NCI-H82 (cell line): Measurements from ENCODE around the gene MPHOSPH9.
"Not testable (repeated sequence)": the region's sequence is repeated elsewhere in the genome, so short reads cannot be mapped to it uniquely, and the experiment has no call there.

Experiments
- DNase-seq: peaks from one replicate; lab custom pipeline; 2025; lab: John Stamatoyannopoulos, UW

Gene MPHOSPH9

GRCh38 chr12:123227581-123228258 lies 5.2 kb downstream of the MPHOSPH9 start:
- DNase-seq: no peak

- no peak for DNase-seq
These were observed 7.5 kb downstream of the MPHOSPH9 start for GRCh38 chr12:123225443-123225842.

DNA sequence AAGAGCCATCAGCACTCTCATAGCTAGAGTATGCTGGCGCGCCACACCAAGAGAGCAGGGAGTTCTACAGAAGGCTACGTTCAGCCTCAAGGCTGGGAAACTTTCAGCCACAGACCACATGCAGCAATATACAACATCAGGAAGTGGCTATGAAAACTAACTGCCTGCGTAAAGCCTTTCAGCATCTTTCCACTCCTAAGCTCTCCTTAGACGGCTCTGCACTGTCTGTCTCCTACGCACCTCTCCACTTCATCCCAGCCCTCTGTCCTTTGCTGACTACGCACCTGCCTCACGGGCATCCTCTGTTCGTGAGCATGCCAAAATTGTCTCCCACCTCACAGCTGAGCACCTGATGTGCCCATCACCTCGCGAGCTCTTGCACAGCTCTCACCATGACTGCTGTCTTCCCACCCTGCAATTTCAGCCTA lies 9.7 kb downstream of the MPHOSPH9 start:
- DNase-seq: no peak

DNA sequence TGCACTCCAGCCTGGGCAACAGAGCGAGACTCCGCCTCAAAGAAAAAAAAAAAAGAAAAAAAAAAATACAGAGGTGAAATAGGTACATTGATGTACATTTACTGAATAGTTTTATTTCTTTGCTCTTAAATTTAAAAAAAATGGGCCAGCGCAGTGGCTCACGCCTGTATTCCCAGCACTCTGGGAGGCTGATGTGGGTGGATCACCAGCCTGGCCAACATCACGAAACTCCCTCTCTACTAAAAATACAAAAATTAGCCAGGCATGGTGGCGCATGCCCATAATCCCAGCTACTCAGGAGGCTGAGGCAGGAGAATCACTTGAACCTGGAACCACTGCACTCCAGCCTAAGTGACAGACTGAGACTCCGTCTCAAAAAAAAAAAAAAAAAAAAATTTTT lies 25.1 kb downstream of the MPHOSPH9 start:
- DNase-seq: not testable (repeated sequence)

- DNase-seq: not testable (repeated sequence)
These were observed 26.1 kb downstream of the MPHOSPH9 start for GRCh38 chr12:123206794-123207193.

GRCh38 chr12:123200414-123200813 lies 32.5 kb downstream of the MPHOSPH9 start:
- no peak for DNase-seq

DNA sequence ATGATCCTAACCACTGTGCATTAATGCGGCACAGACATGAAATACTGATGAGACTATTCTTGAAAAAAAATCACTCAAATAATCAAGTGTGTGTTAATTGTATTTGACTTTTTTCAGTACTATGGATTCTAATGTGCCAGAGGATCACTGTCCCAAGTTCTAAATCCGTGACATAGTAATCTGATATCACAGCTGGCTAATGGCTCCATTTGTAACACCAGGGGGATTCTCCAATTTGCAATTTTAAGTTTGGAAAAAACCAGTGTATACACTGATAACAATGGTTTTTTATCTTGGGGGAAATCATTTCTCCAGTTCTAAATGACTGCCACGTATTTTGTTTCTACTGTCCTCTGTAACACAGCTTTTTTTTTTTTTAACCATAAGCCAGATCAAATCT lies 33.0 kb downstream of the MPHOSPH9 start:
- no peak for DNase-seq

GRCh38 chr12:123187637-123188036 lies 45.3 kb downstream of the MPHOSPH9 start:
- no peak for DNase-seq

DNA sequence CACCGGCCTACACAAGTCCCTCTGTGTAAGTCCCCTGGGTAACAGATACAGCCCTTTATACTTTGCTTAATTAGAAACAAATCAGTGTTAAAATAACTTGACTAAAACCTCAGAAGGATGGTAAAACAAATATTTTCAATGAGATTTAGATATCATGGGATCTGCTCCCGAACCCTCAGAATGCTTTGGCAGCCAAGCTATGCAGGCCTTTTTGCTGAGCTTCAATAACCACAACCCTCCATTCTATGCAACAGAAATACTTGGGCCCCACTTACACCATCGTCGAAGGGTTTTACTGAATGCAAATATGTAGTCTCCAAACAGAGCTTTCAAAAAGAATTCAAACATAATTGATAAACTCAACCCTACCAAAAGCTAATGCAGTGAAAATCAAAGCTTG lies 52.8 kb downstream of the MPHOSPH9 start:
- DNase-seq: no peak

- DNase-seq: no peak
These were observed 61.0 kb downstream of the MPHOSPH9 start for GRCh38 chr12:123171967-123172366.

- no peak for DNase-seq
These were observed 65.6 kb downstream of the MPHOSPH9 start for GRCh38 chr12:123167329-123167728.

- peak; percentile 73 for DNase-seq
These were observed 67.4 kb downstream of the MPHOSPH9 start for GRCh38 chr12:123165537-123165936.

- DNase-seq: no peak
These were observed 68.2 kb downstream of the MPHOSPH9 start for GRCh38 chr12:123164710-123165261.

- DNase-seq: no peak
These were observed 68.7 kb downstream of the MPHOSPH9 start for GRCh38 chr12:123164222-123164621.

- DNase-seq: no peak
These were observed 69.7 kb downstream of the MPHOSPH9 start for GRCh38 chr12:123163227-123163626.

GRCh38 chr12:123160801-123161487 lies 72.0 kb downstream of the MPHOSPH9 start:
- peak; percentile 56 for DNase-seq

DNA sequence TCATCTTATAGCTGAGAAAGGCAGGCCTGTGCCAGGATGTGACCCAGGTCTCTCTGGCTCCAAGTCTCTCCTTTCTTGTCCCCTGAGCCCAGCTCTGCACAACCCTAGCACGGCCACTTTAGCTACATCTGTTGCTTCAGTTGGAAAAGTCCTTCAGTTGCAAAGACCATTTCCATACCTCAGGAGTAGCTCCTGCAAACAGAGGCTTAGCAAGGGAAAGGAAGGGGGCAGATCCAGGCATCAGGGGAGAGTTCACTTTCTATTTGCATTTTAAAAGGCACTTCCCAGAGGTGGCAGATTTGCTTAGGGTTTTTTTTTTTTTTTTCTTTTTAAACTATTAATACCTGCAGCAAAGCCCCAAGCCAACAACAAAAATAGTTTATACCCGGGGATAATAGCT lies 79.0 kb downstream of the MPHOSPH9 start:
- DNase-seq: no peak

GRCh38 chr12:123152833-123153232 lies 80.1 kb downstream of the MPHOSPH9 start:
- DNase-seq: no peak

DNA sequence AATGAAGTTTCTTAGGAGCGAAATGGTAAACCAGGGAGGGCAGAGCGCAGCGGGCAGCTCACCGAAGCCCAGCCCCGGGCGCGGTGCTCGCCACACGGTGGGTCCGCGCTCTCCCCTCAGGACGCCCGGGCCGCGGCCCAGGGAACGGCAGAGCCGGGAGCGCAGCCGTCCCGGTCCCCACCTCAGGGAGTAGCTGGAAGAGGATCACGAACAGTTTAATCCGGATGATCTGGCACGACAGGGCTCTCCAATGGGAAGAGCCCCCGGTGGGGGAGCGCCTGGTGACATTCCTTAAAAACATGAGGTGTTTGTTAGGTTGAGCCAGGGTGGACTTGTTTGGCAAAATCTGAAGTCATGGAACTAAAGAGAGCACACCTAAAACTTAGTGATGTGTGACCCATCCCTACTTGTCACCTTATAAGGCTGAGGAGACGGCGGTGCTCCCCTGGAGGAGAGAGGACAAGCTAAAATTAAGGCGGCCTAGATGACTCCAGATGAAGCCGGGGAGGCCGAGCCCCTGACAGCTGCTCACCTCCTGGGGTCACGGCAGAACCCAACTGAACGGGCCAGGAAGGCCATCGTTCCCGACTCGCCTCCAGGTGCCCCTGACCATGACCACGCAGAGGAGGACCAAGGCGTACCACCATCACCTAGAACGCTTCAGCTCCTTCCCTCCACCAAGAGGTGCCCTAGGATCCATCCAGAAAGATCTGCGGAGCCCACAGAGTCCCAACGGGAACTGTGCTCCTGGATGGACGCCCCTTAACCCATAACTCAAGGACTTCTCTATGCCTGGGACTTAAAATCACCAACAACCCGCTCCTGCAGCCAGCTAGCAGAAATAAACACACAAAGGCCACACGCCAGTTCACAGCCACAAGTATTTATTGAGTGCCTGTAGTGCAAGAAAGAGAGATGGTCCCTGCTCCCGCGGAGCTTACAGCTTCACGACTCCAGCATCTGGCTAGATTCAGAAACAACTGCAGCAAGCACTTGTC lies 81.2 kb downstream of the MPHOSPH9 start:
- DNase-seq: peak; percentile 92

GRCh38 chr12:123150744-123151456 lies 82.0 kb downstream of the MPHOSPH9 start, which contains the start of gene PITPNM2:
TSS of gene PITPNM2 (minus strand) at chr12:123151090. CDS start at chr12:123034590, 116,500 bp downstream.
- peak; percentile 64 for DNase-seq

DNA sequence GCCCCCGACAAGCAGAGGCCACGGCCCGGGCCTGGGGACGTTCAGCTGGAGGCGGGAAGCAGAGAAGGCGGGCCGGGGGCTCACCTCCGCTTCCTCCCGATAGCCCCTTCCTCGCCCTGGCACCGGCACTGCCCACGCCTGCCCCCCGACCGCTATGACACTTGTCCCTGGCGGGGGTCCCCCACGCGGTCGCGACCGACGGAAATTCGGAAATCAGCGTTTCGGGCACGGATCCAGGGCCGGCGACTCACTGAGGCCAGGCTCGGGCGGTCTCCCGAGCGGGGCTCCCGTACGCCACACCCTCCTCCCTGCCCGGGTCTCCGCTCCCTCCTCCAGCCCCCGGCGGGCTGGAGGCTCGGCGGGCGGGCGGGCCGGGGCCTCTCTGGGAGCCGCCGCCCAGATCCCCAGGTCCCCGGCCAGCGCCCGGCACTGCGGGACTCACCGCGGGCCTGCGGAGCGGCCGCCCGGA lies 82.6 kb downstream of the MPHOSPH9 start:
- DNase-seq: peak; percentile 47
